GM19328 (cell line): ENCODE measurements around the gene SEC24D.
"Not testable (repeated sequence)": the region's sequence is repeated elsewhere in the genome, so short reads cannot be mapped to it uniquely, and the experiment has no call there.

Experiments
- ATAC-seq: cut with Tn5 transposase; IDR thresholded peaks from one replicate; pipeline ENCODE4 v1.9.1; 2021; ENCODE audit warnings: mild to moderate bottlenecking, moderate library complexity; ENCODE audit not compliant: unreplicated experiment

Gene SEC24D

DNA sequence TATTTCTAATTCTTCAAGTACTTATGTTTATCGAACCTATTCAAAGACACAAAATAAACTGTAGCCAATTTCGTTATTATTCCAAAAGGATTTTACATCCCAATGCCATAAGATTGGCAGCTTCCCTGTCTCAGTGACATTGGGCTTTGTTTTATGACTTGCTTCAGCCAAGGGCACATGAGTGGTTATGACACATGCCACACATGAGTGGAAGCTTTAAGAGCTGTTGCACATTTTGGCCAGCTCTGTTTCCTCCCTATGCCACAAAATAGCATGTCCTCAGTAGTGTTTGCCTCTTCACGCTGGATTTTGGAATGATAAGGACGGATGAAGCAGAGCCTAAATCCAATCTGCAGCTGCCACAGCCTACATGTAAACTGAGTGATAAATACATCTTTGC lies 21.9 kb downstream of the SEC24D start:
- no peak for ATAC-seq

DNA sequence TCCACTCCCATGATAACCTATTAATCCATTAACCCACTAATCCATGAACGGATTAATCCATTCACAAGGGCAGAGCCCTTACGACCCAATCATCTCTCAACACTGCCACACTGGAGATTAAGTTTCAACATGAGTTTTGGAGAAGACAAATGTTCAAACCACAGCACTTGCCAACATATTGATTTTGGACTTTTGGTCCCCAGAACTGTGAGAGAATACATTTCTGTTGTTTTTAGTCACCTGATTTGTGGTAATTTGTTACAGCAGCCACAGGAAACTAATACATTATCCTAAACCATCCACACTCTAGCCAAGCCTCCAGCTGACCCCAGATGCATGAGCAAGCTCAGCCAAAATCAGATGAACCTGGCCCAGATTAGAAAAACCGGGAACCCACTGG lies 22.4 kb downstream of the SEC24D start:
- ATAC-seq, result no peak

DNA sequence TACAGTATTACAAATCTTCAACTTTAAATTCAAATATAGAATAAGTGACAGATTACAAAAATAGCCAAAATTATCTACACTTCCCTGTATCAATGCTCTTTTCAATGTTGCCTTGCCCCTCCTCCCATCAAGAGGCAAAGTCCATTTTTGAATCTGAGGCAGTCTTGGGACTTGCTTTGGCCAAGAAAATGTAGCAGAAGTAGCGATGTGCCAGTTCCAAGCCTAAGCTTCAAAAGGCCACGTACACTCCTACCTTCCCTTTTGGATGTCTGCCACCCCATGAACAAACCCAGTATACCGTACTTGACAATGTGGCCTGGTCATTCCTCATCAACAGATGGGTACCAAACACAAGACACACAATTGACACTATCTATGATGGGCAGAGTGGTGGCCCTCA lies 24.1 kb downstream of the SEC24D start:
- no peak for ATAC-seq

DNA sequence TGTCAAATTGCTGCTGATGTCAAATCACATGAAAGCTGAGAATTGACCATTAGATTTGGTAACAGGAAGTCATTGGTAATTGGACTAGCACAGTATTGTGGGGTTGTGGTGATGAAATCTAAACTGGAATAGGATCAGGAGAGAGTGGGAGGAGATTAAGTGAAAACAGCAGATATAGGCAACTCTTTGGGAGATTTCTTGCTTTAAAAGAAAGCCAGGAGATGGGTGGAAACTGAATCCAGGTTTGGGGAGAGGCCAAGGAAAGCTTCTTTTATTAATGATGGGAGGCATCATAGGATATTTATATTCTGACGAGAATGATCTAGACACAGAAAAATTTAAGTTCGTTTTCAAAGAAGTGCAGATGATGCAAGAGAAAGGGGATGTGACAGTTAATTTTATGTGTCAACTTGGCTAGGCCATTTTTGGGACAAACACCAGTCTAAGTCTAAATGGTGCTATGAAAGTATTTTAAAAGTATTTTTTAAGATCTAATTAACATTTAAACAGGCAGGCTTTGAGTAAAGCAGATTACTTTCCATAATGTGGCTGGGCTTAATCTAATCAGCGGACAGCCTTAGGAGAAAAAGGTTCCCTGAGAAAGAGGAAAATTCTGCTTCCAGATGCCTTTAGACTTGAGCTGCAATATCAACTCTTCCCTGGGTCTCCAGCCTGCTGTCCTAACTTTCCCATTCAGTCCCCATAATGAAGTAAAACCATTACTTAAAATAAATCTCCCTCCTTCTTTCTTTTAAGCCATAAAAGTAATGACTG lies 24.7 kb downstream of the SEC24D start:
- no peak for ATAC-seq

DNA sequence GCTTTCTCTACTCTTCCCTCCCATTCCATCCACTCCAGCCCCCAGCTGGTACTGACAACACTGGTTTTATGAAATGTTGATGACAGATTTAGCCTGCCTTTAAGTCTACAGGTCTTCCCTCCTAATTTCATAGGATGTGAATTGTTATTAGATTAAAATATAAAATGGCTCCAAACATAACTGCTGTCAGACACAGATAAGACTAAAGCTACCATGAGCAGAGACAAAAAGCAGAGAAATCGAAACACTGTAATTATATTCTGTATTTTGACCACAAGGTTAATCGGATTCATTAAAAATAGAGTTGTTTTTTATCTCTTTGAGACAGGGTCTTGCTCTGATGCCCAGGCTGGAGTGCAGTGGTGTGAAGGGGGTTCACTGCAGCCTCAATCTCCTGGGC lies 28.3 kb downstream of the SEC24D start:
- no peak for ATAC-seq

DNA sequence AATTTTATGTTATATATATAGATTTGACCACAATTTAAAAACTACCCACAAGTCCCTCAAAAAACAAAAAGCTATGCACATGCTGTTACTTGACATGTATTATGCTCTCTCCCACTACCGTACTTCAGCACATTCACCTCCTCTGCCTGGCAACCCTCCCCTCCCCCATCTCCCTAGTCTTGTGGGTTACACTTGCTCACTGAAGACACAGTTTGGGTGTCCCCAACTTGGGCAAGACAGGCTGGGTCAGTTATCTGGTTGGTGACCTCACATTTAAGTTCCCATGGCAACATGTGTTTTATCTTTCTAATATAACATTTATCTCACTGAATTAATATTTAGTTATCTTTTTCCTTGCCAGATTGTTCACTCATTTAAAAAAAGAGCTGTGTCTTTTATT lies 32.7 kb downstream of the SEC24D start:
- no peak for ATAC-seq

DNA sequence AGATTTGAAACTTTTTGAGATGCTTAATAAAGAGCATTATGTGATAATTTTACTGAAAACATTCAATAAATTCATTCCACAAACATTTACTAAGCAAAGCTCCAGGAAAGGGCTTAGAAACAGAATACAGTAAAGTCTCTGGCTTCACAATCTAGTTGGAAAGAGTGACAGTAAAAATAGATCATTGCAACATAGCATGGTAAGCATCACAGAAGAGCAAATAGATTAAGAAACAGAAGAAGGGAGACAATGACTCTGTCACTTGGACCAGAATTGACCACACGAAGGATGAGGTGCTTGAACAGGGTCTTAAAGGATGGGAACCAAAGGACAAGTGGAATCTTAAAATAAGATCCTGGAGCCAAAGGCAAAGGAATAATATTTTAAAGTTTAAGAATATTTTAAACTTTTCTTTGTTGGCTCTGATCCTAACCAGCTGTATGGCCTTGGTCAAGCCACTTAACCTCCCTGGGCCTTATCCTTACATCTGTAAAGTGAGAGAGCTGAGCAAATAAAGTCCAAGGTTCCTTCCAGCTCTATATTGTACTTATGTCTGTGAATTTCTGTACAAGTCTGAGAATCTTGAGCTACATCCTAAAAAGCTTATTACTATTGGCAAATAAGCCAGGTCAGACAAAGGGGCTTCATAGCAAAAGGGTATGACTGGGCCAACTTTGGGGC lies 33.9 kb downstream of the SEC24D start:
- no peak for ATAC-seq

DNA sequence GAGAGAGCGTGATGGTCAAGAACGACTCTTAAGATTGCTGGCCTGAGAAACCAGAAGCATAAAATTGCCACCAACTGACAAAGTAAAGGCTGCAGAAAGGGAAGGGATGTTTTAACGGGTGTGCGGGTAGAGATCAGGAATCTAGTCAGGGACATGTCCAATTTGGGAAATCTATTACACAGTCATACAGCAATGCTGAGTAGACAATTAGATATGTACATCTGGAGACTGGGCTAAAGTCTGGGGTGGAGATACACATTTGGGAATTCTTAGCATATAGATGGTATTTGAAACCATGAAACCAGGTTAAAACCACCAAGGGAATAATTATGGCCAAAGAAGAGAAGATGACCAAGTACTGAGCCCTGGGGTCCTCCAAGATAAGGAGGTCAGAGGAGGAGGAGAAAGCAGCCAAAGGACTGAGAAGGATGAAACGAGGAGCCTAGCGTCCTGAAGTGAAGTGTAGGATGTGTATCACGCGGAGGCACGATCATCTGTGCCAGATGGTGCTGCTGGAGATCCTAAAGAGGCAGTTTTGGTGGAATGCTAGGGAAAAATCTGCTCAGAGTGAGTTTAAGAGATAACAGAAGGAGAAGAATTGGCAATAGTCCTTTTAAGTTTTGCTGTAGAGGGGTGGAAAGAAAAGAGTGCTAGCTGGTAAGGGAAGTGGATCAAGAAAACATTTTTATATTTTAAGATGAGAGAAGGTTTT lies 36.5 kb downstream of the SEC24D start:
- ATAC-seq, result no peak

DNA sequence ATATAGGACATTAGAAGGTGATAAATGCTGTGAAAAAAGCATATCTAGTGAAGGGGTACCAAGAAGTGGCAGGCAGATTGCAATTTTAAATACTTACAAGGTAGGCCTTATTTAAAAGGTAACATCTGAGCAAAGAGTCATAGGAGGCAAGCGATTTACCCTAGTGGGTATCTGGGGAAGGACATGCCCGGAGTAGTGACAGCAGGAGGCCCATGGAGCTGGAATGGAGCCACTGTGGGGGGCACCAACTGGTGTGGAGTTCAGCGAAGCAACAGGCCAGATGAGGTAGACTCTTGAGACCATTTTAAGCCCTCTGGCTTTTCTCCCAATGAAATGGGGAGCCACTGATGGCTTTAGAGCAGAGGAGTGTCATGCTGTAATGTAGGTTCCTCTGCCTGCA lies 37.3 kb downstream of the SEC24D start:
- no peak for ATAC-seq

DNA sequence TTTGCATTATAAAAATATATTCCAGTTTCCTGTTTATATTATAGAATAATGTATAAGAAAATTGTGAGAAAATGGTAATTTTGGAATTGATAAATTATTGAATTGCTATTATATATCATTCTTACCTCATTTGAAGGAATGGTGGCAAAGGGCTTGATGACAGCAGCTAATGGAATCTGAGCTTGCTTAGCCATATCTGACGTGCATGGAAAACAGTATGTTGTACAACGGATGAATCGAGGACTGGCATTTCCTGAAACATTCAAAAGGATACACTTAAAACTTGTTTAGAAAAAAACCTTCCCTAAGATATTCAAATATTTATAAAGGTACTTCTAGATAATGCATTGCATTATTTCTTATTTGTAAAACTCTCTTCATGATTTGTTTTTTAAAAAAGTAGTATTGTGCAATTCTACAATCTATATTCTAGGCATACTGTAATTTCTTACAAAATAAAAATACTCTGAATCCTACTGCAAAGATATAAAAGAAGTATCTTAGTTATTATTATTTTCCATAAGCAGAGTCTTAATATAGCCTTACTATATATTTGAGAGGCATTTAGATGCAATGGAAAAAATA lies 38.3 kb downstream of the SEC24D start:
- ATAC-seq, result no peak

DNA sequence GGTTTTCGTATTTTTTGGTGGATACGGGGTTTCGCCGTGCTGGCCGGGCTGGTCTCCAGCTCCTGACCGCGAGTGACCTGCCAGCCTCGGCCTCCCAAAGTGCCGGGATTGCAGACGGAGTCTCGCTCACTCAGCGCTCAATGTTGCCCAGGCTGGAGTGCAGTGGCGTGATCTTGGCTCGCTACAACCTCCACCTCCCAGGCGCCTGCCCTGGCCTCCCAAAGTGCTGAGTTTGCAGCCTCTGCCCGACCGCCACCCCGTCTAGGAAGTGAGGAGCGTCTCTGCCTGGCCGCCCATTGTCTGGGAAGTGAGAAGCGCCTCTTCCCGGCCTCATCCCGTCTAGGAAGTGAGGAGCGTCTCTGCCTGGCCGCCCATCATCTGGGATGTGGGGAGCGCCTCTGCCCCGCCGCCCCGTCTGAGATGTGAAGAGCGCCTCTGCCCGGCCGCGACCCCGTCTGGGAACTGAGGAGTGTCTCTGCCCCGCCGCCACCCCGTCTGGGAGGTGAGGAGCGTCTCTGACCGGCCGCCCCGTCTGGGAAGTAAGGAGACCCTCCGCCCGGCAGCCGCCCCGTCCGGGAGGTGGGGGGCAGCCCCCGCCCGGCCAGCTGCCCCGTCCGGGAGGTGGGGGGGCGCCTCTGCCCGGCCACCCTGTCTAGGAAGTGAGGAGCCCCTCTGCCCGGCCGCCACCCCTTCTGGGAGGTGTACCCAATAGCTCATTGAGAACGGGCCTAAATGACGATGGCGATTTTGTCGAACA lies 44.1 kb downstream of the SEC24D start:
- ATAC-seq, result not testable (repeated sequence)

DNA sequence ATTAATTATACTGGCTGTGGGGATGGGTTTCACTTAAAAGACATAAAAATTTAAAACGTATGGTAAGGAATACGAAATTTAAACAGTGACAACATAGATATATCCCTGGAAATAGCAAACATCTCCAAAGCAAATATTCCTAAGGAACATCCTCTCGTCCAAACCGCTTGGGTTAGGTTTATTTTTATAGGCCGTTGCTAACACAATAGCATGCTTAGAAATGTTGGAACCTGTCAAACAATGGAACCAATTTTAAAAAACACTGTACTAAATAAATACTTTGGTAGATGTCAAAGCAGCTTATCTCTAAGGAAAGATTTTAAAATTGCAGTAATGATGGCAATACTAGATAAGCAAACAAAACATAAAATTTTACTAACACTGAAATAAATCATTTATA lies 45.4 kb downstream of the SEC24D start:
- no peak for ATAC-seq

DNA sequence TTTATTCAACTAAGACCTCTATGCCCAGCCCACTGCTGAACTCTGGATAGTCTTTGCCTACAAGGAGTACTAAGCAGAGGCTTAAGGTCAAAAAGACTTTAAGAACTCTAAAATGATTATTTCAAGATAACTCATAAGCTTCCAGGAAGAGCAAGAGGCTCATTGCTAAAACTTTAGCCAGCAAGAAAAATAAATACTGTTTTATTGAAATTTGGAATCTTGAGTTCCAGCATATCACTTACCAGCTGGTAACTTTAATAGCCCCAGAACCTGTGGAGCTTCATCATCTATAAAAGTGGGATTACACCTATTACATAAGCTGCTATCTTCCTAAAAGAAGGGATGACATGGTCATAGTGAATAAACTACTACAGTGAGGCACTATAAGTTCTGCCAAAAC lies 47.0 kb downstream of the SEC24D start:
- no peak for ATAC-seq

DNA sequence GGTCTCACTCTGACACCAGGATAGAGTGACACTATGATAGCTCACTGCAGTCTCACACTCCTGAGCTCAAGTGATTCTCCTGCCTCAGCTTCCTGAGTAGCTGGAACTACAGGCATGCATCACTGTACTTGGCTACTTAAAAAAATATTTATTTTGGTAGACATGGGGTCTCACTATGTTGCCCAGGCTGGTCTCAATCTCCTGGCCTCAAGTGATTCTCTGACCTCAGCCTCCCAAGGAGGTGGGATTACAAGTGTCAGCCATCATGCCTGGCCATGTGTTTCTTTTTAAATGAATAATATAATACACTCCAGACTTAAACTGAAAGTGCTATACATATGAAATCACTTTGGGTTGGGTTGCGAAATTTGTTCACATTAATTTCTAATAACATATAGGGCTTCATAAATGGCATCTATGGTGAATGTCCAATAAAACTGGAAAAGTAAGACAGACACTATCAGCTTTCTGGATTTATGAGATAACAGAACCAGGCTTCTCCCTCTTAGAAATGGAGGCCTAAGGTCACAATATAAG lies 48.0 kb downstream of the SEC24D start:
- no peak for ATAC-seq

DNA sequence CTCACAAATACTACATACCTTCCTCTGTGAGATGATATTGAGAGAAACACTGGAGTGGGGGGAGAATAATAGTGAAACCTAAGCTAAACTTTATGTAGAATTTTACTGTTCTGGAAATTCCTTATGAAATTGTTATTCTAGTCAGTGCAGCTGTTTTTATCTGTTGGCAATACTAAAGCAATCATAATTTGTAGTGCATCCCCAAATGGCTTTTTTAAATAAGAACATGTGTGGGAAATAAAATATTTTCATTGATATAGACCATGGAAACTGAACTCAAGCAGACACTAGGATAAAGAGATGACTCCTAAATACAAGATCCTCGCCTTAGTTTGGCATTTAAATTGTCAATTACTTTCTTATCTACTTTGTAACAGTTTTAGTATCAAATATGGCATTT lies 51.1 kb downstream of the SEC24D start:
- ATAC-seq, result no peak

DNA sequence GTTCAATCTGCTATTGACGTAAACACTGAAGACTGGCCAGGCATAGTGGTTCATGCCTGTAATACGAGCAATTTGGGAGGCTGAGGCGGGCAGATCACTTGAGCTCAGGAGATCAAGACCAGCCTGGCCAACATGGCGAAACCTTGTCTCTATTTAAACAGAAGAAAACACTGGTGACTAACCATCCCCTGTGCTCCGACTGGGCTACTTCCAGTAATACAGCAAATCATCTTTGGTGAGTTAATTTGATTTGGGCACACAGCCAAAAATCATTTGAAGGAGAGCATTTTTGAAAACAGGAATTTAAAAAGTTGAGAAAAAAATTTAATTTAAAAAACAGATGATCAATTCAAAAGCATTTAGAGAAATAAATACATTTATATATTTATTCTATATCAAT lies 52.0 kb downstream of the SEC24D start:
- no peak for ATAC-seq

DNA sequence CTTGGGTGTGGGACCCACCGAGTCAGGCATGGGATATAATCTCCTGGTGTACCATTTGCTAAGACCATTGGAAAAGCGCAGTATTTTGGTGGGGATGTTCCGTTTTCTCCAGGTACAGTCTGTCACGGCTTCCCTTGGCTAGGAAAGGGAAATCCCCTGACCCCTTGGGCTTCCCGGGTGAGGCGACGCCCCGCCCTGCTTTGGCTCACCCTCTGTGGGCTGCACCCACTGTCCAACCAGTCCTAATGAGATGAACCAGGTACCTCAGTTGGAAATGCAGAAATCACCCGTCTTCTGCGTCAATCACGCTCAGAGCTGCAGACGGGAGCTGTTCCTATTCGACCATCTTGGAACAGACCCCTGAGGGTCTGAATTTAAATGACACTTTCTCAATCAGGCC lies 53.0 kb downstream of the SEC24D start:
- not testable (repeated sequence) for ATAC-seq

DNA sequence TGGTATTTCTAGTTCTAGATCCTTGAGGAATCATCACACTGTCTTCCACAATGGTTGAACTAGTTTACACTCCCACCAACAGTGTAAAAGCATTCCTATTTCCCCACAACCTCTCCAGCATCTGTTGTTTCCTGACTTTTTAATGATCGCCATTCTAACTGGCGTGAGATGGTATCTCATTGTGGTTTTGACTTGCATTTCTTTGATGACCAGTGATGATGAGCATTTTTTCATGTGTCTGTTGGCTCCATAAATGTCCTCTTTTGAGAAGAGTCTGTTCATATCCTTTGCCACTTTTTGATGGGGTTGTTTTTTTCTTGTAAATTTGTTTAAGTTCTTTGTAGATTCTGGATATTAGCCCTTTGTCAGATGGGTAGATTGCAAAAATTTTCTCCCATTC lies 58.3 kb downstream of the SEC24D start:
- not testable (repeated sequence) for ATAC-seq

DNA sequence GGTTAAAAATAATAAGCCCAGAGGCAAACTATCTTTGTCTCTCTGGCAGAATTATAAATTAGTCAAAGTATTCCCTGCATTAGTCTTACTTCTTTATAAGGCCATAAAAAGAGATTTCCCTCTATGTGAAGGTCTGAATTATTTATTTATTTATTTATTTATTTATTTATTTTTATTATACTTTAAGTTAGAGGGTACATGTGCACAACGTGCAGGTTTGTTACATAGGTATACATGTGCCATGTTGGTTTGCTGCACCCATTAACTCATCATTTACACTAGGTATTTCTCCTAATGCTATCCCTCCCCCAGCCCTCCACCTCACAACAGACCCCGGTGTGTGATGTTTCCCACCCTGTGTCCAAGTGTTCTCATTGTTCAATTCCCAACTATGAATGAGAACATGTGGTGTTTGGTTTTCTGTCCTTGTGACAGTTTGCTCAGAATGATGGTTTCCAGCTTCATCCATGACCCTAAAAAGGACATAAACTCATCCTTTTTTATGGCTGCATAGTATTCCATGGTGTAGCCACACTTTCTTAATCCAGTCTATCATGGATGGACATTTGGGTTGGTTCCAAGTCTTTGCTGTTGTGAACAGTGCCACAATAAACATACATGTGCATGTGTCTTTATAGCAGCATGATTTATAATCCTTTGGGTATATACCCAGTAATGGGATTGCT lies 58.8 kb downstream of the SEC24D start:
- ATAC-seq, result not testable (repeated sequence)
